Measurements from ENCODE around the gene WRAP73.

GRCh38 chr1:3610527-3611169, 39.3 kb downstream of the WRAP73 start:
- no peak for TF ChIP-seq CTCF (conservative IDR thresholded peaks at IDR 0.05; ENCODE audit: low read depth, low read length)
- no peak for TF ChIP-seq EZH2 (IDR thresholded peaks at IDR 0.05; ENCODE audit: borderline replicate concordance, low read depth, low read length, poor library complexity, severe bottlenecking)
